DND-41 (cell line): ENCODE data around the gene SNRNP27.

ENCODE experiments used
- ATAC-seq: fragments of 200-7000 bp; cut with Tn5 transposase; 3 replicates; pipeline ENCODE4 v1.9.1; 2021; ENCODE audit warnings: low read depth; ENCODE audit not compliant: insufficient read depth
- DNase-seq: peaks from one replicate; pipeline ENCODE4 v3.0.0-alpha.2; 2020
- H2AFZ ChIP-seq: 2 replicates; pipeline ENCODE4 v1.6.0; 2012; ENCODE audit warnings: low read depth, low read length
- H3K27ac ChIP-seq: 2 replicates; pipeline ENCODE4 v1.5.1; 2012; ENCODE audit warnings: low read length, inconsistent platforms
- H3K27me3 ChIP-seq: fragments of 200-600 bp; sonication (generic); 2 replicates; pipeline ENCODE4 v1.6.0; 2012; ENCODE audit warnings: low read length, mild to moderate bottlenecking, inconsistent platforms; ENCODE audit not compliant: insufficient read depth, poor library complexity
- H3K36me3 ChIP-seq: 2 replicates; pipeline ENCODE4 v1.5.1; 2012; ENCODE audit warnings: low read length, inconsistent platforms; ENCODE audit not compliant: insufficient read depth
- H3K4me1 ChIP-seq: 2 replicates; pipeline ENCODE4 v1.5.1; 2012; ENCODE audit warnings: mild to moderate bottlenecking, low read length; ENCODE audit not compliant: insufficient read depth
- H3K4me2 ChIP-seq: 2 replicates; pipeline ENCODE4 v1.6.0; 2012; ENCODE audit warnings: mild to moderate bottlenecking, moderate library complexity, low read length, inconsistent platforms; ENCODE audit not compliant: insufficient read depth
- H3K4me3 ChIP-seq, 2 experiments: fragments of 200-600 bp in 1 of 2; shearing (Covaris generic) in 1 of 2; 2 replicates each; pipeline ENCODE4 v1.5.1; 2012 to 2016; ENCODE audit warnings: inconsistent platforms in 2 of 2, low read length in 2 of 2, mild to moderate bottlenecking in 2 of 2, low read depth in 1 of 2, moderate library complexity in 1 of 2
- H3K79me2 ChIP-seq: 2 replicates; pipeline ENCODE4 v1.6.0; 2012; ENCODE audit warnings: low read length, inconsistent platforms; ENCODE audit not compliant: insufficient read depth
- H3K9ac ChIP-seq: 2 replicates; pipeline ENCODE4 v1.6.0; 2012; ENCODE audit warnings: low read depth, mild to moderate bottlenecking, inconsistent platforms, low read length, moderate library complexity
- H3K9me3 ChIP-seq: 2 replicates; pipeline ENCODE4 v1.5.1; 2012; ENCODE audit warnings: low read length, moderate library complexity, mild to moderate bottlenecking, inconsistent platforms; ENCODE audit not compliant: insufficient read depth, severe bottlenecking
- H4K20me1 ChIP-seq: 2 replicates; pipeline ENCODE4 v1.6.0; 2012; ENCODE audit warnings: low read length; ENCODE audit not compliant: insufficient read depth
- EZH2 ChIP-seq: IDR thresholded peaks from 3 replicates; pipeline ENCODE4 v1.6.1; 2012; ENCODE audit warnings: borderline replicate concordance, low read depth, mild to moderate bottlenecking, moderate library complexity, low read length, inconsistent platforms; ENCODE audit not compliant: severe bottlenecking
- TF ChIP-seq, protein P1 (sequence below): IDR thresholded peaks from 2 replicates; pipeline ENCODE4 v1.5.1; 2012; ENCODE audit warnings: borderline replicate concordance, low read length, moderate library complexity, mild to moderate bottlenecking; ENCODE audit not compliant: poor library complexity, severe bottlenecking; ENCODE audit errors: extremely low read depth

SNRNP27 gene

DNA sequence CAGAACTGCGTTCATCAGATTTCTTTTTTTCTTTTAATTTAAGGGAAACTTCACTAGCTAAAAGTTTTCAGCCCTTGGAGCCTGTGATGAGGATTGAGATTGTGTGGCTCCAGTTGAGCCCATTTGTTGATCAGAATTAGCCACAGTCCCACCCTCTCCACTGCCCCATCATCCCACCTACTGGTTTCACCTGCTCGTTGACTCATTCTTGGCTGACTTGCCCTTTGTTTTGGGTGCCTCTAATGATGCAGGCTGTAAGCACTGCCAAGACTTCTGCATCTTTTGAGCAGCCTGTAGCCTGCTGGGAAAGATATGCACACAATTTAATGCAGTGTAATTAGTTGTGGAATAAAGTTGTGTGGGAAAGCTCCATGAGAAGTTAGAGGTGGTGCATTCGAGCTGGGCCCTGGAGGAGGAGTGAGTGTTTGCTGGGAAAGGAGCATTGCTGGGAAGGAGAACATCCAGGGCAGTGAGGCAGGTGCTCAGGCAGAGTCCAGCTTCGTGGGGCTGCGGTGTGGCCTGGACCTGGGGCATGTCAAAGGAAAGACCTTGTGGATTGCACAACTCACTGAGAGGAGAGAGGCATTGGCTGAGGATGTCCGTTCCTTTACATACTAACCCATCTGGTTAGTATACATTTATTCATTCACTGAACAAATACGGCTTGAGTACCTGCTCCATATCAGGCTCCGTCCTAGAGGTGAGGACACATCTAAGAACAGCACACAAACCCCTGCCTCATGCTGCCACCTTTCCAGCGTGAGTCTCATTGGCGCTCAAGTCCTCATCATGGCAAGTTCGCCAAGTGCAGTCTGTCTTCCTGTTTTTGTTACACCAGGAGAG is 49.5 kb downstream of the SNRNP27 start:
- DNase-seq (no peak), ATAC-seq (no peak)
- Histone ChIP-seq H3K27me3 (no peaks in the 10 kb centered on the region), H3K9ac (no peak overlapping the region), H3K79me2 (no peaks in the 10 kb centered on the region), H3K4me2 (no peak overlapping the region), H3K9me3 (no peaks in the 10 kb centered on the region), H4K20me1 (no peaks in the 10 kb centered on the region), H2AFZ (no peak overlapping the region), H3K36me3 (peaks cover 44% of the 10 kb centered on the region), H3K4me3 (no peak overlapping the region), H3K4me1 (peaks cover 27% of the 10 kb centered on the region), H3K27ac (0 out of 2 replicates have a peak overlapping the region, but pooled peaks have one; percentile 30)
- TF ChIP-seq, protein P1, sequence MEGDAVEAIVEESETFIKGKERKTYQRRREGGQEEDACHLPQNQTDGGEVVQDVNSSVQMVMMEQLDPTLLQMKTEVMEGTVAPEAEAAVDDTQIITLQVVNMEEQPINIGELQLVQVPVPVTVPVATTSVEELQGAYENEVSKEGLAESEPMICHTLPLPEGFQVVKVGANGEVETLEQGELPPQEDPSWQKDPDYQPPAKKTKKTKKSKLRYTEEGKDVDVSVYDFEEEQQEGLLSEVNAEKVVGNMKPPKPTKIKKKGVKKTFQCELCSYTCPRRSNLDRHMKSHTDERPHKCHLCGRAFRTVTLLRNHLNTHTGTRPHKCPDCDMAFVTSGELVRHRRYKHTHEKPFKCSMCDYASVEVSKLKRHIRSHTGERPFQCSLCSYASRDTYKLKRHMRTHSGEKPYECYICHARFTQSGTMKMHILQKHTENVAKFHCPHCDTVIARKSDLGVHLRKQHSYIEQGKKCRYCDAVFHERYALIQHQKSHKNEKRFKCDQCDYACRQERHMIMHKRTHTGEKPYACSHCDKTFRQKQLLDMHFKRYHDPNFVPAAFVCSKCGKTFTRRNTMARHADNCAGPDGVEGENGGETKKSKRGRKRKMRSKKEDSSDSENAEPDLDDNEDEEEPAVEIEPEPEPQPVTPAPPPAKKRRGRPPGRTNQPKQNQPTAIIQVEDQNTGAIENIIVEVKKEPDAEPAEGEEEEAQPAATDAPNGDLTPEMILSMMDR = no peak
- no peak for TF ChIP-seq EZH2

DNA sequence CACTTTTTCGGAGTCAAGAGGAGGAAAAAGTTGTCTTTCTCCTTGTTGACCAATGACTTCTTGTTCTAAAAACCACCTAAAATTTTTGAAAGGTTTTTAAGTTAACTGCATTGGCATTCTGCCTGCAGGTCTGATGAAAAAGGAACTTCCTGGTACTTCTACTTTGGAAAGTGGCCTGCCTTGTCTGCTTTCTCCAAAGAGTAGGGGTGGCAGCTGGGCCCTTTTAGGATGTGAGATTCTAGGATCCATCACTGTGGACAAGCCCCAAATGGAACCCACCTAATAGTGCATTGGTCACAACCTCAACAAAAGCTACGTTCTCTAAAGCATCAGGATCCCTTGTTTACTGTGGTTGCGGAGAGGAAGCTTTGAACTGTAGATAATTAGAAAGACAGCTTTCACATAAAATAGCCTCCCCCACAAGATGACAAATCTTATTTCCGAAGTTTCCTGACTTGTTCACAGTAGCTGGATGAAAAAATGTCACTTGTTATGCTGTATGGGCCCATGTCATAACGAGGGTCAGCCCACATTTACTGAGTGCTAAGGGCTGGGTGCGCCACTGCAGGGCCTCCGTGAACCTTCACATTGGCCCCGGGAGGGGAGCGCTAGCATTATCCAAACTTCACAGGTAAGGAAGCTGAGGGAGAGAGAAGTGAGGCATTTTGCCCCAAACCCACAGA is 50.2 kb downstream of the SNRNP27 start:
- ATAC-seq = no peak
- H3K27me3 ChIP-seq = no peaks in the 10 kb centered on the region
- H3K9ac ChIP-seq = no peak overlapping the region
- DNase-seq = no peak
- no peak overlapping the region for H3K4me2 ChIP-seq
- no peaks in the 10 kb centered on the region for H3K9me3 ChIP-seq
- H3K36me3 ChIP-seq = peaks cover 37% of the 10 kb centered on the region
- no peak for TF ChIP-seq EZH2
- TF ChIP-seq, protein P1 = no peak
- H2AFZ ChIP-seq = no peak overlapping the region
- H3K79me2 ChIP-seq = no peaks in the 10 kb centered on the region
- H3K27ac ChIP-seq = peak overlapping the region; percentile 33
- H3K4me3 ChIP-seq = no peak overlapping the region
- H4K20me1 ChIP-seq = no peaks in the 10 kb centered on the region
- peaks cover 27% of the 10 kb centered on the region for H3K4me1 ChIP-seq

DNA sequence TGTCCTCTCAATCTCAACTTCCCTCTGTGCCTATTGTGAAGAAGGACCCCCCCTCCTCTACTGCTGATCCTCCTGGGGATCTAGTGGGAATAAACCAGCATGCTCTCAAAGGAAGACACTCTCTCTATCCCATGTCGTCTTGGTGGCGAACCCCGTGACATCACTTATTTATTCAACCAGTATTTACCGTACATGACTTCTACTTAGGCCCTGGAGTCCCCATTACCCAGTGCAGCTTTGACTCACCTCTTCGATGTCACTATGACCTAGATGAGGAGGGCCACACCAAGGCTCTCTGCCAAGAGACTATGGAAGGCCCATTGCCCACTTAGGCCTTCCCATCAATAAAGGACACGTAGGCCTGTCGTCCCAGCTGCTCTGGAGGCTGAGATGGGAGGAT is 51.0 kb downstream of the SNRNP27 start:
- Histone ChIP-seq H3K9me3 (no peaks in the 10 kb centered on the region), H3K27ac (peak overlapping the region; percentile 59; the same call in 1 of the 2 replicates)
- DNase-seq = no peak

More for the DNA sequence above, 51.0 kb downstream of the SNRNP27 start:
- H3K4me3 ChIP-seq = no peak overlapping the region
- no peak overlapping the region for H2AFZ ChIP-seq
- no peak for TF ChIP-seq EZH2
- TF ChIP-seq, protein P1 = no peak
- no peak overlapping the region for H3K9ac ChIP-seq
- no peaks in the 10 kb centered on the region for H3K27me3 ChIP-seq
- H3K36me3 ChIP-seq = peaks cover 31% of the 10 kb centered on the region
- H3K4me2 ChIP-seq = no peak overlapping the region
- H3K4me1 ChIP-seq = peaks cover 27% of the 10 kb centered on the region
- H3K79me2 ChIP-seq = no peaks in the 10 kb centered on the region
- ATAC-seq = no peak
- no peaks in the 10 kb centered on the region for H4K20me1 ChIP-seq
